ENCODE measurements around the gene ARRB1.
A peak's percentile ranks its signal among the peaks of the same experiment; 100 is the strongest.

ARRB1 gene

GRCh38 chr11:75356613-75357012, 5.2 kb upstream of the ARRB1 start:
- peaks cover 0 to 8% (median 0%) of the 10 kb centered on the region in 3 experiments for H3K27me3 ChIP-seq (ENCODE audit: control insufficient read depth in 3 of 3, insufficient read depth in 3 of 3, low read depth in 1 of 3, low read length in 3 of 3)
- H3K79me1 ChIP-seq (ENCODE audit: low read depth, low read length) = no peaks in the 10 kb centered on the region
- WGBS, 2 donors (ENCODE audit: extremely low coverage in 2 of 2, insufficient read length in 2 of 2, insufficient replicate concordance in 1 of 2) = no CpG with 5 or more reads among the region's 2 CpGs
- H3K9me3 ChIP-seq (replicated peaks in 1 of 2; ENCODE audit: control insufficient read depth in 2 of 2, insufficient read depth in 1 of 2, low read depth in 1 of 2, low read length in 2 of 2) = no peaks in the 10 kb centered on the region
- H3K4me2 ChIP-seq (ENCODE audit: insufficient read depth, low read length, poor library complexity, severe bottlenecking) = no peak overlapping the region
- peaks cover 8 to 9% of the 10 kb centered on the region in 2 donors for H3K4me1 ChIP-seq (ENCODE audit: control insufficient read depth in 2 of 2, insufficient read depth in 1 of 2, low read depth in 1 of 2, low read length in 2 of 2)
- no peak overlapping the region for H3K14ac ChIP-seq (ENCODE audit: low read length)
- no peak overlapping the region for H3K4ac ChIP-seq (ENCODE audit: low read length)
- H3K23ac ChIP-seq (ENCODE audit: low read depth, low read length, poor library complexity) = no peak overlapping the region
- no peak overlapping the region for H2AK5ac ChIP-seq (ENCODE audit: low read depth, low read length)
- no peak overlapping the region for H2BK12ac ChIP-seq (ENCODE audit: low read length)
- no peak for DNase-seq (ENCODE audit: low spot score)
- H3K18ac ChIP-seq (ENCODE audit: low read length) = no peak overlapping the region
- no peaks in the 10 kb centered on the region for H3K36me3 ChIP-seq (replicated peaks in 1 of 2; ENCODE audit: control insufficient read depth in 2 of 2, insufficient read depth in 2 of 2, low read length in 2 of 2)
- H3K27ac ChIP-seq (replicated peaks; ENCODE audit: low read length) = no peak overlapping the region
- no peak overlapping the region for H2BK5ac ChIP-seq (ENCODE audit: low read length)
- H3K4me3 ChIP-seq (ENCODE audit: low read length in 2 of 2) = no peak overlapping the region
- H4K8ac ChIP-seq (ENCODE audit: low read depth, low read length) = no peak overlapping the region
- H2AFZ ChIP-seq (ENCODE audit: low read length) = no peak overlapping the region
- no peak overlapping the region for H2BK120ac ChIP-seq (ENCODE audit: low read depth, low read length)
- no peak overlapping the region for H2BK15ac ChIP-seq (ENCODE audit: low read length)
- H4K91ac ChIP-seq (ENCODE audit: low read depth, low read length, poor library complexity) = no peak overlapping the region
- H3K9ac ChIP-seq (ENCODE audit: low read depth, low read length, poor library complexity) = no peak overlapping the region

- Histone ChIP-seq H2AFZ (ENCODE audit: low read length) (no peak overlapping the region), H3K18ac (ENCODE audit: low read length) (no peak overlapping the region), H4K8ac (ENCODE audit: low read depth, low read length) (no peak overlapping the region), H3K23ac (ENCODE audit: low read depth, low read length, poor library complexity) (no peak overlapping the region), H4K91ac (ENCODE audit: low read depth, low read length, poor library complexity) (no peak overlapping the region), H2AK5ac (ENCODE audit: low read depth, low read length) (no peak overlapping the region), H2BK5ac (ENCODE audit: low read length) (no peak overlapping the region), H3K14ac (ENCODE audit: low read length) (no peak overlapping the region), H3K9me3 (replicated peaks in 1 of 2; ENCODE audit: control insufficient read depth in 2 of 2, insufficient read depth in 1 of 2, low read depth in 1 of 2, low read length in 2 of 2) (no peaks in the 10 kb centered on the region), H3K9ac (ENCODE audit: low read depth, low read length, poor library complexity) (no peak overlapping the region), H3K27me3 (ENCODE audit: control insufficient read depth in 3 of 3, insufficient read depth in 3 of 3, low read depth in 1 of 3, low read length in 3 of 3) (peaks cover 0 to 16% (median 0%) of the 10 kb centered on the region in 3 experiments), H3K36me3 (replicated peaks in 1 of 2; ENCODE audit: control insufficient read depth in 2 of 2, insufficient read depth in 2 of 2, low read length in 2 of 2) (no peaks in the 10 kb centered on the region), H2BK15ac (ENCODE audit: low read length) (peak overlapping the region; percentile 49), H3K27ac (replicated peaks; ENCODE audit: low read length) (no peak overlapping the region), H3K79me1 (ENCODE audit: low read depth, low read length) (no peaks in the 10 kb centered on the region), H3K4me2 (ENCODE audit: insufficient read depth, low read length, poor library complexity, severe bottlenecking) (no peak overlapping the region), H2BK120ac (ENCODE audit: low read depth, low read length) (no peak overlapping the region), H3K4me3 (ENCODE audit: low read length in 2 of 2) (no peak overlapping the region), H3K4me1 (ENCODE audit: control insufficient read depth in 2 of 2, insufficient read depth in 1 of 2, low read depth in 1 of 2, low read length in 2 of 2) (peaks cover 19 to 20% of the 10 kb centered on the region in 2 donors), H3K4ac (ENCODE audit: low read length) (no peak overlapping the region), H2BK12ac (ENCODE audit: low read length) (no peak overlapping the region)
- WGBS, 2 donors (ENCODE audit: extremely low coverage in 2 of 2, insufficient read length in 2 of 2, insufficient replicate concordance in 1 of 2) = no CpG with 5 or more reads among the region's 10 CpGs
- DNase-seq (ENCODE audit: low spot score) = no peak
These were observed 3.6 kb upstream of the ARRB1 start for GRCh38 chr11:75355051-75355450.

GRCh38 chr11:75352588-75353206, 1.2 kb upstream of the ARRB1 start:
- Histone ChIP-seq H3K4me1 (ENCODE audit: control insufficient read depth in 2 of 2, insufficient read depth in 1 of 2, low read depth in 1 of 2, low read length in 2 of 2) (peaks cover 32 to 40% of the 10 kb centered on the region in 2 donors), H2BK120ac (ENCODE audit: low read depth, low read length) (no peak overlapping the region), H2AK5ac (ENCODE audit: low read depth, low read length) (no peak overlapping the region), H3K27ac (replicated peaks; ENCODE audit: low read length) (no peak overlapping the region), H2BK12ac (ENCODE audit: low read length) (no peak overlapping the region), H3K4me2 (ENCODE audit: insufficient read depth, low read length, poor library complexity, severe bottlenecking) (peak overlapping the region; percentile 100), H3K9ac (ENCODE audit: low read depth, low read length, poor library complexity) (no peak overlapping the region), H4K8ac (ENCODE audit: low read depth, low read length) (no peak overlapping the region), H4K91ac (ENCODE audit: low read depth, low read length, poor library complexity) (no peak overlapping the region), H3K14ac (ENCODE audit: low read length) (no peak overlapping the region), H3K36me3 (replicated peaks in 1 of 2; ENCODE audit: control insufficient read depth in 2 of 2, insufficient read depth in 2 of 2, low read length in 2 of 2) (no peaks in the 10 kb centered on the region), H3K9me3 (replicated peaks in 1 of 2; ENCODE audit: control insufficient read depth in 2 of 2, insufficient read depth in 1 of 2, low read depth in 1 of 2, low read length in 2 of 2) (no peaks in the 10 kb centered on the region), H3K18ac (ENCODE audit: low read length) (peak overlapping the region; percentile 54), H2BK5ac (ENCODE audit: low read length) (no peak overlapping the region), H3K4me3 (ENCODE audit: low read length in 2 of 2) (peak overlapping the region; percentile 54 to 87), H3K23ac (ENCODE audit: low read depth, low read length, poor library complexity) (peak overlapping the region; percentile 76), H3K27me3 (ENCODE audit: control insufficient read depth in 3 of 3, insufficient read depth in 3 of 3, low read depth in 1 of 3, low read length in 3 of 3) (peaks cover 0 to 16% (median 0%) of the 10 kb centered on the region in 3 experiments), H2BK15ac (ENCODE audit: low read length) (peak overlapping the region; percentile 8), H3K4ac (ENCODE audit: low read length) (no peak overlapping the region), H2AFZ (ENCODE audit: low read length) (peak overlapping the region; percentile 96), H3K79me1 (ENCODE audit: low read depth, low read length) (no peaks in the 10 kb centered on the region)
- no CpG with 5 or more reads among the region's 5 CpGs for WGBS, 2 donors (ENCODE audit: extremely low coverage in 2 of 2, insufficient read length in 2 of 2, insufficient replicate concordance in 1 of 2)
- no peak for DNase-seq (ENCODE audit: low spot score)

- Histone ChIP-seq H2BK5ac (ENCODE audit: low read length) (no peak overlapping the region), H4K91ac (ENCODE audit: low read depth, low read length, poor library complexity) (no peak overlapping the region), H3K23ac (ENCODE audit: low read depth, low read length, poor library complexity) (peak overlapping the region; percentile 76), H3K36me3 (replicated peaks in 1 of 2; ENCODE audit: control insufficient read depth in 2 of 2, insufficient read depth in 2 of 2, low read length in 2 of 2) (no peaks in the 10 kb centered on the region), H3K79me1 (ENCODE audit: low read depth, low read length) (no peaks in the 10 kb centered on the region), H3K4me2 (ENCODE audit: insufficient read depth, low read length, poor library complexity, severe bottlenecking) (peak overlapping the region; percentile 100), H3K14ac (ENCODE audit: low read length) (peak overlapping the region; percentile 85), H3K27me3 (ENCODE audit: control insufficient read depth in 3 of 3, insufficient read depth in 3 of 3, low read depth in 1 of 3, low read length in 3 of 3) (peaks cover 0 to 16% (median 0%) of the 10 kb centered on the region in 3 experiments), H4K8ac (ENCODE audit: low read depth, low read length) (peak overlapping the region; percentile 43), H3K4me3 (ENCODE audit: low read length in 2 of 2) (peak overlapping the region; percentile 54 to 87), H3K27ac (replicated peaks; ENCODE audit: low read length) (no peak overlapping the region), H2AK5ac (ENCODE audit: low read depth, low read length) (peak overlapping the region; percentile 48), H2BK120ac (ENCODE audit: low read depth, low read length) (no peak overlapping the region), H2BK15ac (ENCODE audit: low read length) (peak overlapping the region; percentile 8), H3K18ac (ENCODE audit: low read length) (peak overlapping the region; percentile 97), H2AFZ (ENCODE audit: low read length) (peak overlapping the region; percentile 96), H2BK12ac (ENCODE audit: low read length) (no peak overlapping the region), H3K4me1 (ENCODE audit: control insufficient read depth in 2 of 2, insufficient read depth in 1 of 2, low read depth in 1 of 2, low read length in 2 of 2) (peaks cover 33 to 40% of the 10 kb centered on the region in 2 donors), H3K9ac (ENCODE audit: low read depth, low read length, poor library complexity) (peak overlapping the region; percentile 89), H3K9me3 (replicated peaks in 1 of 2; ENCODE audit: control insufficient read depth in 2 of 2, insufficient read depth in 1 of 2, low read depth in 1 of 2, low read length in 2 of 2) (no peaks in the 10 kb centered on the region), H3K4ac (ENCODE audit: low read length) (peak overlapping the region; percentile 1)
- no CpG with 5 or more reads among the region's 64 CpGs for WGBS, 2 donors (ENCODE audit: extremely low coverage in 2 of 2, insufficient read length in 2 of 2, insufficient replicate concordance in 1 of 2)
- no peak for DNase-seq (ENCODE audit: low spot score)
These were observed 528 bp upstream of the ARRB1 start for GRCh38 chr11:75351791-75352587.

Measured in neuronal stem cell (in vitro differentiated cells).